Skeletal muscle tissue (tissue), 4 donors: ENCODE measurements around the gene VAV1. TPM values are rescaled to one million over a fixed set of nuclear protein-coding genes. Genes with fewer than 3 reads are reported as not detected.

Experiments
- H3K27ac ChIP-seq: one replicate; pipeline ENCODE4 v1.7.0; 2013; ENCODE audit warnings: mild to moderate bottlenecking, low read depth, low read length, inconsistent platforms
- H3K27me3 ChIP-seq, 3 donors: one replicate each; pipeline ENCODE4 v1.7.0; 2013; ENCODE audit warnings: low read length in 3 of 3; ENCODE audit not compliant: control insufficient read depth in 3 of 3, insufficient read depth in 3 of 3
- H3K36me3 ChIP-seq, 3 donors: one replicate each; pipeline ENCODE4 v1.7.0; 2013; ENCODE audit warnings: low read length in 3 of 3; ENCODE audit not compliant: control insufficient read depth in 3 of 3, insufficient read depth in 3 of 3
- H3K4me1 ChIP-seq, 3 donors: one replicate each; pipeline ENCODE4 v1.7.0; 2013; ENCODE audit warnings: low read length in 3 of 3, mild to moderate bottlenecking in 3 of 3; ENCODE audit not compliant: control insufficient read depth in 3 of 3, insufficient read depth in 3 of 3
- H3K4me3 ChIP-seq, 3 donors: one replicate each; pipeline ENCODE4 v1.7.0; 2013; ENCODE audit warnings: low read length in 3 of 3
- H3K9ac ChIP-seq, 3 donors: one replicate each; pipeline ENCODE4 v1.7.0; 2013; ENCODE audit warnings: low read length in 3 of 3, mild to moderate bottlenecking in 3 of 3, moderate library complexity in 2 of 3, low read depth in 1 of 3
- H3K9me3 ChIP-seq, 3 donors: one replicate each; pipeline ENCODE4 v1.7.0; 2013; ENCODE audit warnings: low read length in 3 of 3; ENCODE audit not compliant: control insufficient read depth in 3 of 3
- total RNA-seq: library from RNA; depleted of rRNA; stranded (reverse); fragments of >200 nt; gene quantifications from one replicate; pipeline ENCODE4 v1.2.3, GENCODE V29; 2014
- donor health status: Osteomylitis.

The VAV1 gene
- total RNA-seq, 1 donor from 2014 or later = 4.7 TPM

GRCh38 chr19:6853868-6854267 lies 81.4 kb downstream of the VAV1 start:
- H3K9me3 ChIP-seq = no peaks in the 10 kb centered on the region
- peaks cover 0 to 4% (median 0%) of the 10 kb centered on the region in 3 donors for H3K27me3 ChIP-seq
- H3K9ac ChIP-seq = no peak overlapping the region
- H3K4me1 ChIP-seq = no peaks in the 10 kb centered on the region
- no peaks in the 10 kb centered on the region for H3K36me3 ChIP-seq
- H3K27ac ChIP-seq = no peak overlapping the region
- no peak overlapping the region for H3K4me3 ChIP-seq

DNA sequence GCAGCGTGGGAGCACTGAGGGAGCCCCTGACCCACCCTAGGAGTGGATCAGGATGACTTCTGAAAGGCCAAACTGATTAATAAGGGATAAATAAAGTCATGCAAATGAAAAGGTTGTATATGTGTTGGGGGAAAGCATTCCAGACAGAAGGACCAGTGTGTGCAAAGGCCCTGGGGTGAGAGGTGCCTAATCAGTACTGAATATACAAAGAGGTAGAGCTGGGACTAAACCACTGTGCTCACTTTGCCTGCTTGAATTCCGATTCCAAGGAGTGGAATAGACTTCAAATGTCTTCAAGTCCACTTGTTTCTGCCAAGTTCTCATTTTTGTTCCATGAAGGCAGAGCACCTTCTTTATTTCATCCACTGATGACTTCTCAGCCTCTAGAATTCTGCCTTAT lies 82.2 kb downstream of the VAV1 start:
- no peaks in the 10 kb centered on the region for H3K36me3 ChIP-seq
- H3K27ac ChIP-seq = no peak overlapping the region
- H3K27me3 ChIP-seq = peaks cover 0 to 4% (median 0%) of the 10 kb centered on the region in 3 donors
- H3K4me1 ChIP-seq = no peaks in the 10 kb centered on the region
- no peaks in the 10 kb centered on the region for H3K9me3 ChIP-seq
- H3K4me3 ChIP-seq = no peak overlapping the region
- no peak overlapping the region for H3K9ac ChIP-seq

- H3K9me3 ChIP-seq = no peaks in the 10 kb centered on the region
- no peak overlapping the region for H3K4me3 ChIP-seq
- peaks cover 4% of the 10 kb centered on the region in 3 donors for H3K27me3 ChIP-seq
- H3K9ac ChIP-seq = no peak overlapping the region
- no peaks in the 10 kb centered on the region for H3K4me1 ChIP-seq
- no peak overlapping the region for H3K27ac ChIP-seq
- H3K36me3 ChIP-seq = no peaks in the 10 kb centered on the region
These were observed 84.4 kb downstream of the VAV1 start for GRCh38 chr19:6856749-6857372.

- no peaks in the 10 kb centered on the region for H3K36me3 ChIP-seq
- H3K4me3 ChIP-seq = no peak overlapping the region
- H3K27ac ChIP-seq = no peak overlapping the region
- H3K4me1 ChIP-seq = peaks cover 0 to 4% (median 2%) of the 10 kb centered on the region in 3 donors
- peaks cover under 1 to 7% (median 4%) of the 10 kb centered on the region in 3 donors for H3K27me3 ChIP-seq
- no peaks in the 10 kb centered on the region for H3K9me3 ChIP-seq
- no peak overlapping the region for H3K9ac ChIP-seq
These were observed 89.3 kb downstream of the VAV1 start for GRCh38 chr19:6861683-6862286.

- Histone ChIP-seq H3K27me3 (peaks cover 2 to 7% (median 4%) of the 10 kb centered on the region in 3 donors), H3K4me3 (no peak overlapping the region), H3K27ac (no peak overlapping the region), H3K9ac (no peak overlapping the region), H3K36me3 (no peaks in the 10 kb centered on the region), H3K4me1 (peaks cover 0 to 4% (median 2%) of the 10 kb centered on the region in 3 donors), H3K9me3 (no peaks in the 10 kb centered on the region)
These were observed 90.2 kb downstream of the VAV1 start for GRCh38 chr19:6862673-6863078.

- Histone ChIP-seq H3K4me1 (peaks cover 0 to 4% (median 2%) of the 10 kb centered on the region in 3 donors), H3K27ac (no peak overlapping the region), H3K27me3 (peaks cover 2 to 7% (median 4%) of the 10 kb centered on the region in 3 donors), H3K36me3 (no peaks in the 10 kb centered on the region), H3K4me3 (no peak overlapping the region), H3K9me3 (no peaks in the 10 kb centered on the region), H3K9ac (no peak overlapping the region)
These were observed 91.9 kb downstream of the VAV1 start for GRCh38 chr19:6864325-6864940.

DNA sequence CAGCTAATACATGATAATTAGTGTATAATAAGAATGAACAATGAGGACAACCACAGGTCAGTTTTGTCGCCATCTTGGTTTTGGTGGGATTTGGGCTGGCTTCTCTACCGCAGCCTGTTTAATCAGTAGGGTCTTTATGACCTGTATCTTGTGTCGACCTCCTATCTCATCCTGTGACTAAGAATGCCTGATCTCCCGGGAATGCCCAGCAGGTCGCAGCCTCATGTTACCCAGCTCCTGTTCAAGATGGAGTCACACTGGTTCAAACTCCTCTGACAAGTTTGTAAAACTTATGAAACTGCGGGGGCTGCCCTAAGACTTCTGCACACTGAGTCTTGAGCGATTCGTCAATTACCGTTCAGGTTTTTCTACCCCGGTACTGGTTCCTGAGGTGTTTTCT lies 93.3 kb downstream of the VAV1 start:
- no peaks in the 10 kb centered on the region for H3K9me3 ChIP-seq
- no peak overlapping the region for H3K4me3 ChIP-seq
- H3K27ac ChIP-seq = no peak overlapping the region
- H3K36me3 ChIP-seq = no peaks in the 10 kb centered on the region
- H3K4me1 ChIP-seq = peaks cover 0 to 4% (median 2%) of the 10 kb centered on the region in 3 donors
- H3K9ac ChIP-seq = no peak overlapping the region
- peaks cover 2 to 7% (median 4%) of the 10 kb centered on the region in 3 donors for H3K27me3 ChIP-seq

DNA sequence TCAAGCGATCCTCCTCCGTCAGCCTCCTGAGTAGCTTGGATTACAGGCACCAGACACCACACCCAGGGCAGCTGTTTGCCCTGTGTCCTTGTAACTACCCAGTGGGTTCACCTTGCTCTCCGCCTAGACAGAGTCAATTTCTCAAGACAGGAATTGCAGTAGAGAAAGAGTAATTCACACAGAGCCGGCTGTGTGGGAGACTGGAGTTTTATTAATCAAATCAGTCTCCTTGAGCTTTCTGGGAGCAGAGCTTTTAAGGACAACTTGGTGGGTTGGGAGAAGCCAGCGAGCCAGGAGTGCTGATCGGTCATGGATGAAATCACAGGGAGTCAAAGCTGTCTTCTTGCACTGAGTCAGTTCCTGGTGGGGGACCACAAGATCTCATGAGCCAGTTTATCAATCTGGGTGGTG lies 94.2 kb downstream of the VAV1 start:
- Histone ChIP-seq H3K9ac (no peak overlapping the region), H3K4me1 (peaks cover 0 to 4% (median 2%) of the 10 kb centered on the region in 3 donors), H3K9me3 (no peaks in the 10 kb centered on the region), H3K36me3 (no peaks in the 10 kb centered on the region), H3K27ac (no peak overlapping the region), H3K27me3 (peaks cover 1 to 3% (median 2%) of the 10 kb centered on the region in 3 donors), H3K4me3 (no peak overlapping the region)

DNA sequence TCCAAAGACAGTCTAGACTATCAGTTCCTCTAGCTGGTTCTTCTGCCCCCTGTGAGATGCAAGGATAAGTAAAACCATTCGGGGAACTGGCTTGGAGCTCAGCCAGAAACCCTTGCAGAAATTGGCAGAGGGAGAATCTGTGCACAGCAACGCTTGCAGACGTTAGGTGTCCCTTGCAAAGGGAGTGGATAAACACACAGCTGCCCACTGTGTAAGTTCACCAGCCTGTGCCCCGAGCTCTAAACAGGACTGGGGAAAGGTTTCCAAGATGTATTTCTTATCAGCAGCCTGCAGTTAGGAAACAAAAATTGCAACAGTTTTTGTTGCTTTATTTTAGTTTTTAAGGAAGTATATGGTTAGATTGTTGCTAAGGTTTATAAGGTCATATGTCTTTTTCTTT lies 95.8 kb downstream of the VAV1 start:
- no peak overlapping the region for H3K27ac ChIP-seq

More for the DNA sequence above, 95.8 kb downstream of the VAV1 start:
- Histone ChIP-seq H3K9me3 (no peaks in the 10 kb centered on the region), H3K36me3 (no peaks in the 10 kb centered on the region), H3K4me3 (no peak overlapping the region), H3K9ac (no peak overlapping the region), H3K27me3 (peaks cover 0 to 3% (median 2%) of the 10 kb centered on the region in 3 donors), H3K4me1 (peaks cover 0 to 4% (median 2%) of the 10 kb centered on the region in 3 donors)
